Chondrocyte (in vitro differentiated cells): ENCODE results near the gene PROM1. TPM values are rescaled to one million over a fixed set of nuclear protein-coding genes. Genes with fewer than 3 reads are reported as not detected.

Experiments used
- DNase-seq: peaks from one replicate; pipeline ENCODE4 v3.0.0; 2021; ENCODE audit warnings: mixed read lengths, low spot score
- H3K27ac Mint-ChIP-seq: one replicate; pipeline ENCODE4 v1.8.0; 2021; ENCODE audit warnings: mild to moderate bottlenecking, moderate library complexity, mixed read lengths; ENCODE audit not compliant: unreplicated experiment
- H3K27me3 Mint-ChIP-seq: 2 replicates; pipeline ENCODE4 v1.8.0; 2021; ENCODE audit warnings: low read depth, mixed read lengths
- H3K36me3 Mint-ChIP-seq: 2 replicates; pipeline ENCODE4 v1.8.0; 2021; ENCODE audit warnings: low read depth, mixed read lengths
- H3K4me1 Mint-ChIP-seq: 2 replicates; pipeline ENCODE4 v1.8.0; 2021; ENCODE audit warnings: low read depth, mild to moderate bottlenecking, mixed read lengths
- H3K4me3 Mint-ChIP-seq: one replicate; pipeline ENCODE4 v1.8.0; 2021; ENCODE audit warnings: mild to moderate bottlenecking, moderate library complexity, mixed read lengths; ENCODE audit not compliant: unreplicated experiment
- H3K9me3 Mint-ChIP-seq: 2 replicates; pipeline ENCODE4 v1.8.0; 2021; ENCODE audit warnings: low read depth, mixed read lengths
- total RNA-seq: library from RNA; stranded (reverse); gene quantifications from 3 replicates; pipeline ENCODE4 v1.2.1, GENCODE V29; 2021
- TF ChIP-seq, protein P1 (sequence below): fragments of 200-600 bp; sonication (generic); IDR thresholded peaks from 2 replicates; pipeline ENCODE4 v1.5.0; 2021; ENCODE audit warnings: antibody characterized with exemption, mild to moderate bottlenecking, moderate library complexity

The PROM1 gene
- total RNA-seq, 1 donor from 2014 or later = 0.10 TPM

DNA sequence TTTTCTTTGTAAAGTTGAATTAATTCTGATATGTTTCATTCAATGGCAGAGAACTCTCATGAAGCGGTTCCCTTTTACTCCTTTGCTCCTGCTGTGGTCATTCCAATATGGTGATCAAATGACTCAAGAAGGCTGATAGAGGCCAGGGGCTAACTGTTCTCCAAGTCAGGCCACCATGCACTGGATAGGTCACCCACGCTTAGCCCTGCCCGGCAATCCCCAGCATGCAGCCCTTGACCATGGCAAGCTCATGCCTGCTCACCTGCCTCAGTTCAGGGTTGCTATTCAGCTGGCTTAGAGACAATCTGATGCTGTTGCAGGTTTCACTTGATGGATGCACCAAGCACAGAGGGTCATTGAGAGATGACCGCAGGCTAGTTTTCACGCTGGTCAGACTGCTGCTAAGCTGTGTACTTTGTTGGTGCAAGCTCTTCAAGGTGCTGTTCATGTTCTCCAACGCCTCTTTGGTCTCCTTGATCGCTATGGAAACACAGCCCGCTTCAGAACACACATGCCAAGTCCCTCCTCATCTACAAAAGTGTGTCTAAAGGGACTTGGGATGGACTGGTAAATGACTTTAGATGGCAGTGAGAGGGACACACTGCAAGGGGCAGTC, 65.7 kb downstream of the PROM1 start:
- TF ChIP-seq, protein P1, sequence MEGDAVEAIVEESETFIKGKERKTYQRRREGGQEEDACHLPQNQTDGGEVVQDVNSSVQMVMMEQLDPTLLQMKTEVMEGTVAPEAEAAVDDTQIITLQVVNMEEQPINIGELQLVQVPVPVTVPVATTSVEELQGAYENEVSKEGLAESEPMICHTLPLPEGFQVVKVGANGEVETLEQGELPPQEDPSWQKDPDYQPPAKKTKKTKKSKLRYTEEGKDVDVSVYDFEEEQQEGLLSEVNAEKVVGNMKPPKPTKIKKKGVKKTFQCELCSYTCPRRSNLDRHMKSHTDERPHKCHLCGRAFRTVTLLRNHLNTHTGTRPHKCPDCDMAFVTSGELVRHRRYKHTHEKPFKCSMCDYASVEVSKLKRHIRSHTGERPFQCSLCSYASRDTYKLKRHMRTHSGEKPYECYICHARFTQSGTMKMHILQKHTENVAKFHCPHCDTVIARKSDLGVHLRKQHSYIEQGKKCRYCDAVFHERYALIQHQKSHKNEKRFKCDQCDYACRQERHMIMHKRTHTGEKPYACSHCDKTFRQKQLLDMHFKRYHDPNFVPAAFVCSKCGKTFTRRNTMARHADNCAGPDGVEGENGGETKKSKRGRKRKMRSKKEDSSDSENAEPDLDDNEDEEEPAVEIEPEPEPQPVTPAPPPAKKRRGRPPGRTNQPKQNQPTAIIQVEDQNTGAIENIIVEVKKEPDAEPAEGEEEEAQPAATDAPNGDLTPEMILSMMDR = no peak
- Mint-ChIP-seq H3K9me3 (no peaks in the 10 kb centered on the region), H3K4me3 (no peak overlapping the region), H3K27ac (no peak overlapping the region), H3K4me1 (peaks cover 6% of the 10 kb centered on the region), H3K27me3 (peaks cover 3% of the 10 kb centered on the region), H3K36me3 (no peaks in the 10 kb centered on the region)
- no peak for DNase-seq

GRCh38 chr4:16016536-16016935, 67.3 kb downstream of the PROM1 start:
- no peaks in the 10 kb centered on the region for H3K36me3 Mint-ChIP-seq
- no peak for DNase-seq
- TF ChIP-seq, protein P1 = no peak

GRCh38 chr4:16011173-16011572, 72.7 kb downstream of the PROM1 start:
- H3K4me1 Mint-ChIP-seq = no peaks in the 10 kb centered on the region
- no peak for DNase-seq
- peaks cover 2% of the 10 kb centered on the region for H3K36me3 Mint-ChIP-seq
- no peak overlapping the region for H3K4me3 Mint-ChIP-seq
- no peaks in the 10 kb centered on the region for H3K9me3 Mint-ChIP-seq
- H3K27ac Mint-ChIP-seq = no peak overlapping the region
- TF ChIP-seq, protein P1 = no peak
- peaks cover 7% of the 10 kb centered on the region for H3K27me3 Mint-ChIP-seq

More at GRCh38 chr4:16016536-16016935, 67.3 kb downstream of the PROM1 start:
- Mint-ChIP-seq H3K27me3 (peaks cover 3% of the 10 kb centered on the region), H3K9me3 (no peaks in the 10 kb centered on the region), H3K4me1 (peaks cover 6% of the 10 kb centered on the region), H3K27ac (no peak overlapping the region), H3K4me3 (no peak overlapping the region)

DNA sequence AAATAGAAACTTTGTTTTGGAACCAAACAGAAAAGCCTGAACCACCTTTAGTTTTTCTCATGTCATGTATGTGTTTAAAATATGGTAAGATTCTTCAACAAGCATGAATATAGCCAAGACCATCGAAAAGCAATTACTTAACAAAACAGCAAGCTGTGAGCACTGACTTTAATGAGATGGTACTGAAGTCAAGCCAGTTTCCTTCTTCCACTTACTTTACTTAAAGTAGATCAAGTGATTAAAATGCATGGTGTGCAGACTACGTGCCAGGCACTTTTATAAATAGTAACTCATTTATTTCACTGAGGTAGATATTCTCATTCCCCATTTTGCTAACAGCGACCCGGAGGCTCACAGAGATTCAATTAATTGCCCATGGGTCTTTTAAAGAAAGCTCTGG, 74.7 kb downstream of the PROM1 start:
- TF ChIP-seq, protein P1 = no peak
- Mint-ChIP-seq H3K27me3 (peaks cover 8% of the 10 kb centered on the region), H3K36me3 (peaks cover 2% of the 10 kb centered on the region), H3K9me3 (no peaks in the 10 kb centered on the region), H3K4me3 (no peak overlapping the region), H3K4me1 (no peaks in the 10 kb centered on the region), H3K27ac (no peak overlapping the region)
- no peak for DNase-seq

- no peak overlapping the region for H3K27ac Mint-ChIP-seq
- H3K36me3 Mint-ChIP-seq = peaks cover 2% of the 10 kb centered on the region
- H3K9me3 Mint-ChIP-seq = no peaks in the 10 kb centered on the region
- H3K4me3 Mint-ChIP-seq = no peak overlapping the region
- DNase-seq = no peak
- peaks cover 10% of the 10 kb centered on the region for H3K27me3 Mint-ChIP-seq
- TF ChIP-seq, protein P1 = no peak
- no peaks in the 10 kb centered on the region for H3K4me1 Mint-ChIP-seq
Measured at GRCh38 chr4:16007471-16008095, 76.2 kb downstream of the PROM1 start.
